Mammary epithelial cell (primary cell): ENCODE results near the gene ZBTB43.

Source experiments
- EZH2 ChIP-seq: IDR thresholded peaks from 2 replicates; pipeline ENCODE4 v1.6.1; 2012; ENCODE audit warnings: low read length, inconsistent platforms, borderline replicate concordance
- TF ChIP-seq, protein P1 (sequence below), 2 donors: IDR thresholded peaks in 1 of 2; conservative IDR thresholded peaks in 1 of 2; 2 replicates each; pipeline ENCODE4 v1.5.1; 2011 to 2012; ENCODE audit warnings: inconsistent platforms in 2 of 2, low read length in 2 of 2, mild to moderate bottlenecking in 2 of 2, control low read depth in 1 of 2, low read depth in 1 of 2; ENCODE audit not compliant: insufficient read depth in 1 of 2; ENCODE audit errors: extremely low read depth in 1 of 2

DNA sequence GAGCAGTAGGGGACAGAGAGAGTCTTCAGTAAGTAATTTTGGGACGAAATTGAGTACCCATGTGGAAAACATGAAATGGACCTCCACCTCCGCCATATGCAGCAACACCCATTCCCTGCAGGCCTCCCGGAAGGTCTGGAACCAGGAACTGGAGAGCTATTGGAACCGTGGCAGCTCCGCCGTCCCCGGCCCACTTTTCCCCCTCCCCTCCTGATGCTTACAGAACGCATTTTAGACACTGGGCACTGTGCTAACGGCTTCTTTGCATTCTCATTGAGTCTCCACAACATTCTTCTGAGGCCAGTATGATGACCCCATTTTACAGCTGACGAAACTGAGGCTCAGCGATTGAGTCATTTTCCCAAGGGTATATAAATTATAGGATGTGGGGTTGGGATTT lies 20.4 kb upstream of the ZBTB43 start:
- TF ChIP-seq, protein P1, sequence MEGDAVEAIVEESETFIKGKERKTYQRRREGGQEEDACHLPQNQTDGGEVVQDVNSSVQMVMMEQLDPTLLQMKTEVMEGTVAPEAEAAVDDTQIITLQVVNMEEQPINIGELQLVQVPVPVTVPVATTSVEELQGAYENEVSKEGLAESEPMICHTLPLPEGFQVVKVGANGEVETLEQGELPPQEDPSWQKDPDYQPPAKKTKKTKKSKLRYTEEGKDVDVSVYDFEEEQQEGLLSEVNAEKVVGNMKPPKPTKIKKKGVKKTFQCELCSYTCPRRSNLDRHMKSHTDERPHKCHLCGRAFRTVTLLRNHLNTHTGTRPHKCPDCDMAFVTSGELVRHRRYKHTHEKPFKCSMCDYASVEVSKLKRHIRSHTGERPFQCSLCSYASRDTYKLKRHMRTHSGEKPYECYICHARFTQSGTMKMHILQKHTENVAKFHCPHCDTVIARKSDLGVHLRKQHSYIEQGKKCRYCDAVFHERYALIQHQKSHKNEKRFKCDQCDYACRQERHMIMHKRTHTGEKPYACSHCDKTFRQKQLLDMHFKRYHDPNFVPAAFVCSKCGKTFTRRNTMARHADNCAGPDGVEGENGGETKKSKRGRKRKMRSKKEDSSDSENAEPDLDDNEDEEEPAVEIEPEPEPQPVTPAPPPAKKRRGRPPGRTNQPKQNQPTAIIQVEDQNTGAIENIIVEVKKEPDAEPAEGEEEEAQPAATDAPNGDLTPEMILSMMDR (conservative IDR thresholded peaks at IDR 0.05 in 1 of 2, IDR thresholded peaks at IDR 0.05 in 1 of 2; ENCODE audit: extremely low read depth in 1 of 2, insufficient read depth in 1 of 2, low read depth in 1 of 2, low read length in 2 of 2): no peak
- TF ChIP-seq EZH2: no peak
